ENCODE results near the gene VSTM2B. TPM values are rescaled to one million over a fixed set of nuclear protein-coding genes. Genes with fewer than 3 reads are reported as not detected.

The VSTM2B gene
- total RNA-seq, 1 donor = not detected

DNA sequence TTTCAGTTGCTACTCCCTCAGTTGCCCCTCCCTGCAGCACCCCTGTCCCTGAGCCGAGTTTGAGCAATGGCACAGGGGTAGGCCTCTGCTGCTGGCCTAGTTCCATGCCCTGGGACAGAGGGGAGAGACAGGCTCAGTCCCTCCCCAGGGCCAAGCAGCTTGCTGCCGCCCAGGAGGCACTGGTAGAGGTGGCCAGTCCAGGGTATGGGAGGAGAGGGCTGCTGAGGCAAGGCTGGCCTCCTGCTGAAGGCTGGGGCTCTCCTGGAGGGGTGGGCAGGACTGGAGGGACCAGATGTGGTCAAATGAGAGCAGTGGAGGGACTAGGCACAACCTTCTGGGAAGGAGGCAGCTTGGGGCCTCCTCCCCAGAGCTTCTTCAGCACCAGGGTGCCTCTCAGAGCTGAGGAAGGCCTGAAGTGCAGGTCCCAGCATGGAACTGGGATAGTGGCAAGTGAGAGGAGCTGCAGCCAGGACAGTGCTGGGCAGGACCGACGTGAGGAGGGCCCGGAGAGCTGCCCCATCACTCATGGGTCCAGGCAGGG lies 29.8 kb upstream of the VSTM2B start:
- DNase-seq (ENCODE audit: low read depth) = no peak
- TF ChIP-seq, protein P1, sequence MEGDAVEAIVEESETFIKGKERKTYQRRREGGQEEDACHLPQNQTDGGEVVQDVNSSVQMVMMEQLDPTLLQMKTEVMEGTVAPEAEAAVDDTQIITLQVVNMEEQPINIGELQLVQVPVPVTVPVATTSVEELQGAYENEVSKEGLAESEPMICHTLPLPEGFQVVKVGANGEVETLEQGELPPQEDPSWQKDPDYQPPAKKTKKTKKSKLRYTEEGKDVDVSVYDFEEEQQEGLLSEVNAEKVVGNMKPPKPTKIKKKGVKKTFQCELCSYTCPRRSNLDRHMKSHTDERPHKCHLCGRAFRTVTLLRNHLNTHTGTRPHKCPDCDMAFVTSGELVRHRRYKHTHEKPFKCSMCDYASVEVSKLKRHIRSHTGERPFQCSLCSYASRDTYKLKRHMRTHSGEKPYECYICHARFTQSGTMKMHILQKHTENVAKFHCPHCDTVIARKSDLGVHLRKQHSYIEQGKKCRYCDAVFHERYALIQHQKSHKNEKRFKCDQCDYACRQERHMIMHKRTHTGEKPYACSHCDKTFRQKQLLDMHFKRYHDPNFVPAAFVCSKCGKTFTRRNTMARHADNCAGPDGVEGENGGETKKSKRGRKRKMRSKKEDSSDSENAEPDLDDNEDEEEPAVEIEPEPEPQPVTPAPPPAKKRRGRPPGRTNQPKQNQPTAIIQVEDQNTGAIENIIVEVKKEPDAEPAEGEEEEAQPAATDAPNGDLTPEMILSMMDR (IDR thresholded peaks at IDR 0.05; ENCODE audit: insufficient read depth, low read depth, low read length) = no peak
- H3K4me3 ChIP-seq (ENCODE audit: low read depth, low read length) = no peak overlapping the region

DNA sequence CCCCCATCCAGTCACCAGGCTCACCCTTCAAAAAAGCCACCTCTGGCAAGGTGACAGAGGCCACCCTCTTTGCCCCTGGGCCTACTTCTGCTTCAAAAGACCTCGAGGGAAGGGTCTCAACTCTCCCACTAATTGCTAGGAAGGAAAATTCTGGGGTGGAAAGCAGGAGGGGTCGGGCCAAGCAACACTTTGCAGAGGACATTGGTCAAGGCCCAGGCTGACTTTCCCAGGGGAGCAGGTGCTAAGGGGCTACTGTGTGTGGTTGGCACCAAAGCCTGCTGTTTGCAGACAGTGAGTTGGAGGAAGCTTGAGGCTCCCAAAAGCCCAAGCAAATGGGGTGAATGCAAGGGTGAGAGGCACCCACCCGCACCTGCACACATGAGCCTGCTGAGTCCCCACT lies 28.6 kb upstream of the VSTM2B start:
- H3K4me3 ChIP-seq (ENCODE audit: low read depth, low read length) = no peak overlapping the region
- TF ChIP-seq, protein P1 (IDR thresholded peaks at IDR 0.05; ENCODE audit: insufficient read depth, low read depth, low read length) = no peak
- no peak for DNase-seq (ENCODE audit: low read depth)

DNA sequence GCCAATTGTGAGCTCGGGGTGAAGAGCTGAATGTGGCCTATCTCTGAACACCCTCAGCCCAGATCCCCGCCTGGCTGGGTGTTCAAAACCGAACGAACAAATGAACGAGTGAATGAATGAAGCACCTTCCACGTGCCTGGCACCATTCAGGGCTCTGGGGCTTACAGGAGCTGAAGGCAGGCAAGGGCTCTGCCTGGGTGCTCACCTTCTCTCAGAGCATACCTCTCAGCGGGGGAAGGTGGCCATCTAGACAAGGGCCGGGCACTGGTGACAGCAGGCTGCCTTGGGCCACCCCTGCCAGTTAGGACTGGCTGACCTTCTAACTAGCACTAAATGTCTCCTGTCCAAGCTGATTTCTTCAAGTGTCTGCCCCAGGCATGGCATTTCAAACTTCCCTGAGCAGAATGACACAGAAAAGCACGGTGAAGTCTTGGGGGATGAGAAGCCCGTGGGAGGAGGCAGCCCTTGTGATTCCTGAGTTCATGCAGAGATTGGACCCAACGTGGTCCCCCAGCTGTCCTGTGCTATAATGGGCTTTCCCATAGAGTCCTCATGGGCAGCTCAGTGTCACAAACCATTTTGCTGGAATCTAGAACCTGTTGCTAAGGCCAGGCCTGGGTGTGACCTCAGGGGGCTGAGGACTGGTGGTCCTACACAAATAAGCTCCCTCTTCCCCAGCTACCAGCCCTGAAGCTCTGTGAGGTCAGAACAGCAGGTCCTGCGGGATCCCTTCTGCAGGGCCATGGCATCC lies 27.9 kb upstream of the VSTM2B start:
- TF ChIP-seq, protein P1 (IDR thresholded peaks at IDR 0.05; ENCODE audit: insufficient read depth, low read depth, low read length) = no peak
- no peak overlapping the region for H3K4me3 ChIP-seq (ENCODE audit: low read depth, low read length)
- DNase-seq (ENCODE audit: low read depth) = no peak

DNA sequence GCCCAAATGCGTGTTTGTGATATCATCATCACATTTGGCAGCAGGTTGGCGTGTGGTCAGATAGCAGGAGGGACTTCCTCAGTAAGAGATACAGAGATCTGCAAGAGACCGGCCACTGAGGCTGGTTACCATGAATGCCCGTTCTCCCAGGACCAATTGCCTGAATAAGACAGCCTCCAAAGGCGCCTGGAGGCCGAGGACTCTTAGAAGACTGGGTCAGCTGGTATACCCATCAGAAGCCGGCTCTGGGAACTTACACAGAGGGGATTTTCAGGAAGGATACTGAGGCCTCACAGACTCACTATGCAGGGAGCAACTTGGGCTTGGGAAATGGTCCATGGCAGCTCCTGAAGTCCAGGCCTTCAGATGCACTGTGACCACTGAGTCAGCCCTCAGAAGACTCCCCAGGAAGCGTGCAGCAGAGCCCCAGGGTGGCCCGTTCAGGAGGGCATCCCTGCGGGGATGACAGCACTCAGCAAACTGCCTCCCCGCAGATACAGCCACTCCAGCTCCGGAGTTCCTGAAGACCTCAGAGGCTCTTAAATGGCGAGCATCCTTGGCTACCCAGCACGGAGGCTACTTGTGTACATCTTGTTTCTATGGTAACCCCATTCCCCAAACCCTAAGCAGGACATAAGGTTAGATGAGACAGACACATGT lies 26.4 kb upstream of the VSTM2B start:
- TF ChIP-seq, protein P1 (IDR thresholded peaks at IDR 0.05; ENCODE audit: insufficient read depth, low read depth, low read length) = no peak
- no peak overlapping the region for H3K4me3 ChIP-seq (ENCODE audit: low read depth, low read length)
- DNase-seq (ENCODE audit: low read depth) = no peak

DNA sequence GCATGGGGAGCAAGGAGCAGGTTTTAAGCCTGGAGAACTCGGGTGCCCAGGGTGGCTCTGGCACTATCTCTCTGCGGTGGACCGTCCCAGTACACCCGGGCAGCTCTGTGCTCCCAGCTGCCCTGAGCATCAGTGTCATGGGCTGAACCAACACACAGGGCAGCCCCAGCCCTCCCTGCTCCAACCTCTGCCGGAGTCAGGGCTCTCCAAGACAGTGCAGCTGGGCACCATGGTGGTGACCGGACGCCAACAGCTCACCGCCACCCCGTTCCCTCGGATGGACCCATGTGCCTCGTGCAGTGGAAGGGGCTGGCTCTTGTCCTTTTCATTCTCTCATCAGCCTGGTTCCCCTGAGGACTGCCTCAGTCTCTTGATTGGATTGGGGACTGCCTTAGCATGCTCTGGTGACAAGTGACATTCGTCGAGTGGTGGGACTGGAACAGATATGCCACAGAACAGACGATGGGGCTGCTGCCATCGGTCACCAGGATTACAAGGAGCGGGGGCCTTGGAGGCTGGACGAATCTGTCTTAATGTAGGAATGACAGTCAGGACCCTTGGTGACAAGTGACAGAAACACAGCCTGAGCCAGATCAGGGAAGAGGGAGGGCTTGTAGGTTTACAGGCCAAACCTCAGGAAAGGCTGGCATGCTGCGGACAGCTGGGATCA lies 25.7 kb upstream of the VSTM2B start:
- H3K4me3 ChIP-seq (ENCODE audit: low read depth, low read length) = no peak overlapping the region
- TF ChIP-seq, protein P1 (IDR thresholded peaks at IDR 0.05; ENCODE audit: insufficient read depth, low read depth, low read length) = no peak
- DNase-seq (ENCODE audit: low read depth) = no peak

DNA sequence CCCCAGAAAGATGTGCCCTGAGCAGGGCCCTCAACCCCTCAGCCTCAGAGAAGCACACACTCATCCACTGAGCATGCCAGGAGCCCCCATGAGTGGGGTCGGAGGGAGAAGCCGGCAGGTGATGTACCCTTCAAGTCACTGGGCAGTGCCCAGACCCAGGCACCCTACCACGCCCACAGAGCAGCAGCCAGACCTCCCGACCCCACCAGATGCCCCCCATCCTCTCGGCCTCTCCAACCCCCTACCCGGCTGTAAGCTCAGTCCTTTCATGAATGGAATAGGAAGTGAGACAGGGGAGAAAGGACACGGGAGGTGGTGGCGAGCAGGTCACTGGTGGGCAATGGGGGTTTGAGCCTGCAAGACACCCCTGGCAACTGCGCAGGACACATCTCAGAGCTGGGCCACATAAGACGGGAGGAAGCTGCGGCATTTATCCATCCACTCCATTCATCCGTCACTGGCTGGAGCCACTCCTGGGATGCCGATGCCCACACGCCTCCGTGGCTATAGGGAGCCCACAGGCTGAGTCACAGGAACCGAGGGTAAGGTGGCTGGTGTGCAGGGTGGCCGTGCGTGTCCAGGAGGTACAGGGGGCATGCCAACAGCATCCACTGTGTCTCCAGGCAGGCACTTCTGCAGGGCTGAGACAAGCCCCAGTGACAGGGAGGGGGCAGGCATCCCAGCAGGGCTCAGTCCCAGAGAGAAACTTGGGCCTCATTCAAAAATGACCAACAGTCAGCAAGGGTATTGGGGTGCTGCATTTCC lies 23.8 kb upstream of the VSTM2B start:
- TF ChIP-seq, protein P1 (IDR thresholded peaks at IDR 0.05; ENCODE audit: insufficient read depth, low read depth, low read length) = no peak
- no peak for DNase-seq (ENCODE audit: low read depth)
- no peak overlapping the region for H3K4me3 ChIP-seq (ENCODE audit: low read depth, low read length)
